ENCODE results near the gene CSNK2A3.
"Not testable (repeated sequence)": the region's sequence is repeated elsewhere in the genome, so short reads cannot be mapped to it uniquely, and the experiment has no call there.

The CSNK2A3 gene

DNA sequence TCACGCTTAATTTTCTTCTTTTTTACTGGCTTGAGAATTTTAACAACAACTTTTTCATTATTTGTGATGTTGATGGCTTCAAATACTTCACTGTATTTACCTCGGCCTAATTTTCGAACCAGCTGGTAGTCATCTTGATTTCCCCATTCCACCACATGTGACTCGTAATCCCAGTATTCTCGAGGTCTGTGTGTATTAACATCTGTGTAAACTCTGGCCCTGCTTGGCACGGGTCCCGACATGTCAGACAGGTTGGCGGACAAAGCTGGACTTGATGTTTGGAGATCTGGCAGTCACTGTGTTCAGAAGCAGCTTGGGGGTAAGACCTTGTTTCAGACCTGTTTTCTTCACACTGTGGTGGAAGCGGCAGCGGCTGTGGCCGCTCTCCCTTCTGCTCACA lies at the start of gene CSNK2A3:
TSS of gene CSNK2A3 (minus strand) at position 373 of the 400 bp plus-strand sequence. CDS start at position 242, 131 bp downstream.
- DNase-seq, result not testable (repeated sequence)

DNA sequence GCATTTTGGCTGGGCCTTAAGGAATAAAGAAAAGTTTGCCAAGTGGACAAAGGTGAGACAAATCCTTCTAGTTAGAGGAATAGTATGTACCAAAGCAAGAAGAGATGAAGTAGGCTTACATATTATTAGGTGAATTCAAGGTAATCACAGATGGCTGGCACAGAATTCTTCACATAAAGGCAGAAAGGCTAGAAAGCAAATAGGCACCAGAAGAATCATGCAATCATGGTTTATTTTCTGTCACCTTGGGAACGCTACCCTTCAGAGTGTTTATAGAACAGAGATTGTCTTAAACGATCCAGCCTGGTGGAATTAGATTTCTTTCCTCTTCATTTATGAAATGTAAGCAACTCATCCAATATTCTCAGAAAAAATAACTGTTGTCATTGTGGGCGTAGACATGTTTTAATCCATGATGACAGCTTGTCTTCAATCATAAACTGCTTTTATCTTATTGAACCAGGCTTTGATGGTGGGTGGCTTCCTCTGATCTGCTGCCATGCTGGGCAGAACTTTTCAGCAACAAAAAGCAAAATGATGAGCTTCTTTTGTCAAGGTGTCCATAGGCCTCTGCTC lies 49.0 kb upstream of the CSNK2A3 start:
- DNase-seq, result no peak

DNA sequence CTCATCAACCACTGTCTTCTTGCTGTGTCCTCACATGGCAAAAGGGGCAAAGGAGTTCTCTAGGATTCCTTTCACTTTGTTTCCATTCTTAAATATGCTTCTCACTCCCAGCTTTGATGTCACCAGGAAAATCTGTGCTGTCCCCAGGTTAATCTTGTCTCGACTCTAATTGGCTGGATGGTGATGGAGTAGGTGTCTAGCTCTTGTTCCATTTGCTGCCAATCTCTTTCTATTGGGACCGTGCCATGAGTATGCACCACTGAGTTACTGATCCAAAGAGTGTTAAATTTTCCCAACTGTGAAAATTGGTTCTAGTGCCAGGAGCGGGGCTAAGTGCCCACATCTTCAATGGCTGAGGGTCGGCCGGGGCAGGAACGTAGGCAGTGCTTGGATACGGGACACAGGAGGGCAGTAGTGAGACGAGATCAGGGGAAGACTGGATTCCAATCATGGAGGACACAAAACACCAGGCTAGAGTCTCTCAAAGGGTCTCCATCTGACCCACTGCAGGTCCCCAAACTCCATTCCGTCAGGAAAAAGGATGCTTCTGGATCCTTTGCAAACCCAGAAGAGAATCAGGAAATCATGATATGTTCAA lies 47.7 kb upstream of the CSNK2A3 start:
- DNase-seq, result no peak

DNA sequence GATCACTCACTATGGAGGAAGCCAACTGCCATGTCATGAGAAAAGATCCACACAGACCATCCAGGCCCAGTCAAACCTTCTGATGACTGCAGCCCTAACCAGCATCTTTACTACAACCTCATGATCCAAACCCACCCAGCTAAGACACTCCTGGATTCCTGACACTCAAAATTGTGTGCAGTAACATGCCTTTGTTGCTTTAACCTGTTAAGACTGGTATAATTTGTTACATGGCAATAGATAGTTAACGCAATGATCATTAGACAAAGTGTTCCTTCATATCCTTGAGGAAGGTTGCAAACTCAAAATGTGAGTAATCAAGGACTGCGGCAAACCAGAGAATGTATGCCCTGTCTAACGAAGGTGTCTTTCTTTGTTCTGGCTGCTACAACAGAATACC lies 47.1 kb upstream of the CSNK2A3 start:
- no peak for DNase-seq

DNA sequence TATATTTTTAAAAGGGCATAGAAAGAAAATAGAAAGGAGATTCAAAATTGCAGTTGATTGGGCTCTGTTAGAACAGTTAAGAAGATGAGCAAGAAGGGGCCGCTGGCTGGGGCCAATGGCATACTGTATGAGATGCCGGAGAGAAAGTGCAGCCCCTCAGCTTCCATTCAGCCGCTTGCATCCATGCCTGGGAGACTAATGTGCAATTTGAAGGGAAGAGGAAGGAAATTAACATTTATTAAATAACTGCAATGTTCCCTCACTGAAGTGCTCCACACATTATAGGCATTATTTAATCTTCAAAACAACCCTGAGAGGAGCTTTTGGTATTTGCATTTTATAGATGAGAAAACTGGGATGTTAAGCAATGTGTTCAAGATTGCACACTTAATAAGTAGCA lies 44.7 kb upstream of the CSNK2A3 start:
- no peak for DNase-seq

DNA sequence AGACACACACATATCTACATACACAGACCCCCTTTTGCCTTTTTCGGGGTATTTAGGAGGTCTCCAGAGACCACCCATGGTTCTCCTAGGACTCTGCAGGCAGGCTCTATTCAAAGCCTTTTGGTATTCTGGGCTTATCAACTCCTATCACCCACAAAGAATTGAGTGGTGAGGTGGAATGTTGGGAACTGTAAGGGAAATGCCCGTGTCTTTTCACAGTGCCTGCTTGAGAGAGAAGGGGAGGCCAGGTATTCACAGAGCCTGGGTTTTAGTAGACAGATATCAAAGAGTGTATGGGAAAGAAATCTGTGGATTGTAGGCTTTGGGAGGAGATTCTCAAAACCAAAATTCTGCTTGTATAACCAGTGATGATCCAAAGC lies 44.0 kb upstream of the CSNK2A3 start:
- no peak for DNase-seq

DNA sequence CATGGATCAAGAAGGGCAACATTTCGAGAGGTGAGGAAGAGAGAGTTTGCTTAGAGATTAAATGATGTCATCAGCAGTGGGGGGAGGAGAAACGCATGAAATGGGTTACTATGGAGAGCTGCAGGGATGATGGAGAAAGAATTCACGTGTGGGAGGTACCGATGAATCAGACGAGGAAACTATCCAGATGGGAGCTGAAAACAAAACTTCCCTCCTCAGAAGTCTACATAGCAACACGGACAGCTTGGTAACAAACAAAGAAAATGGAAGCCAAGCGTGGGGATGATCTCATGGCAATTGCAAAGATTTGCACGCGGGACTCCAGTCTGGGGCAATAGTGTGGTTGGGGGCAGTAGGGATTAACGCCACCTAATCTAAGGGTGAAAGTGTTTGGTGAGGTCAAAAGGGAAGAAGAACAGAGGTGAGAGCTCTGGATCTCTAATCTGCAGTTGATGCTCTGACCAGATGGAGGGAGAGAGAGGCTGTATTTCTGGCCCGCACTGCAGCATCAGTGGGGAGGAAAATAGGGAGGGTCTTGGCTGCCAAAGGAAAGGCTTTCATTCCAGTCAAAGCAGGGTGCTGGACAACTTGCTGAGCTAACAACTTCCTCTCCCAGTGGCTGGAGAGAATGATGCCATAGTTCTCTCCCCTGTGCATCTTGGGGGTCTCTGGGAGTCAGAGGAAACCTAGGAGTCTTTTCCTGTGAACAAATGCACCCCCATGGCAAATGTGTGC lies 43.4 kb upstream of the CSNK2A3 start:
- no peak for DNase-seq

DNA sequence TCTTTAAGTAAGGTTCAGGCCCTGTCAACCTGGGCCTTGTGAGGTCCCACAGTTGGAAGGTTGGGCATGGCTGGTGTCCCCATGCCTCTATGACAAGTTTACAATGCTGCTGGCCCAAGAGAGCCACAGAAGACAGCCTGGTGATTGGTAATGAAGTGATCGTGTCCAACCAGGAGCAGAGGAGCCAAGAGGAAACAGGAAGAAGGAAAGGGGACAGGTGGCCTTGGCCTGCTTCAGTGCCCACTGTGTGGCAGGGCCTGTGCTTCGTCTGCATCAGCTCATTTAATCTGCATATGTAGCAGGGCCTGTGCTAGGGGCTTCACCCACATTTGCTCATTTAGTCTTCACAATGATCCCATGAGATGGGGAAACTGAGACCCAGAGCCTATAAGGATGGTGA lies 42.1 kb upstream of the CSNK2A3 start:
- DNase-seq, result no peak

DNA sequence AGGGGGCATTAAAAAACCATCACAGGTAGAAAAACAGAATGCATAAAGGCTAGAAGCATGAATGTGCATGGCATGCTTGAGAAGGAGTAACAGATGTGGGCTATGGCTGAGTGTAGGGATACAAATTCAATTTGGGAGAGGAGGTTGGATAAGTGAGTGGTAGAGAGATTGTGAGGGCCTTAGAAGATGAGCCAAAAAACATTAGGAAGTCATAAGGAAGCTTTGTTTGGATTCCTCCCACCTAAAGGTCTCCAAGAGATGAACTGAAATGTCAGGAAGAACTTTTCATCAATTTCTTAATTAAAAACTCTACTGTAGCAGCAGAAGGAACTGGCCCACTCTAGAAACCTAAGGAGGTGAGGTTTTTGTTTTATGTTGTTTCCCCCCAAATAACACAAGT lies 41.2 kb upstream of the CSNK2A3 start:
- no peak for DNase-seq

DNA sequence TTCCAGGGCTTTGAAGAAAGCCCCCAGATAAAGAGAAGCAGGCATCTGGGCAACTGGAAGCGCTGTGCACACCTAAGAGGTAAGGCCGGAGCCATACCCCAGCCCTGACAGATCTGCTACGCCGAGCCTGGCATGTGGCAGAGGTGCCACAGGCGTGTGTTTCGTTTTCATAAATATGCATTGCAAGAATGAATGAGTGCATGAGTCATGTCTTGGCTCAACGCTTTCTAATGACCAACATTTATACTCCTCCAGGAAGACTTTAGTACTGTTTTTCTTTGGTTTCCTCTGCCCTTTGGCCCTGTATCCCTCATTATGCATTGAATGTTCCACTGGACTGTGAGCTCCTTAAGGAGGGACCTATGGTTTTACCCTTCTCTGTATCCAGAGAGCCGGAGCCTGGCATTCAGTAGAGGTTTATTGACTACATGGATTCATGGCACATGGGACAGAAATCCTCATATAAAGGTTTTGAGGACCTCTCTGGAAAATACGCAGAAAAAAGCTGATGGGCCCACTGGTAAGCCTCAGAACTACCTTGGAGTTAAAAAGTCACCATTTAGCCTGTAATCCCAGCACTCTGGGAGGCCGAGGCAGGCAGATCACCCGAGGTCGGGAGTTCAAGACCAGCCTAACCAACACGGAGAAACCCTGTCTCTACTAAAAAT lies 38.9 kb upstream of the CSNK2A3 start:
- DNase-seq, result no peak

DNA sequence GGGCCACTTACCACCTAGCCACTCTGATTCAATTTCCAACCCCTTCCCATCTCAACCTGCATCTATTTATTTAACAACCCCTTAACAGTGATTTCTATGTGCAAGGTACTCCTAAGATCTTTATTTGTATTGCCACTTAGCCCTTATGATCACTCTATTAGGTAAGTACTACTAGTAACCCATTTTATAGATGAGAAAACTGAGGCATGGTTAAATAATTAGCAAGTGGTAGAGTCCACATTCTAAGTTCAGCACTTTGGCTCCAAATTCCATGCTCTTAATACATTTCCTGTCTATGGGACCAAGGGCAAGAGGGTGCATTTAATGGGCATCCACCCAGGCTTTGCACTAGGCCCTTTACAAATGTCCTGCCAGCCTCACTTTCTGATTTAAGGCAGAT lies 38.1 kb upstream of the CSNK2A3 start:
- peak in 1 of 3 experiments; percentile 22 for DNase-seq

DNA sequence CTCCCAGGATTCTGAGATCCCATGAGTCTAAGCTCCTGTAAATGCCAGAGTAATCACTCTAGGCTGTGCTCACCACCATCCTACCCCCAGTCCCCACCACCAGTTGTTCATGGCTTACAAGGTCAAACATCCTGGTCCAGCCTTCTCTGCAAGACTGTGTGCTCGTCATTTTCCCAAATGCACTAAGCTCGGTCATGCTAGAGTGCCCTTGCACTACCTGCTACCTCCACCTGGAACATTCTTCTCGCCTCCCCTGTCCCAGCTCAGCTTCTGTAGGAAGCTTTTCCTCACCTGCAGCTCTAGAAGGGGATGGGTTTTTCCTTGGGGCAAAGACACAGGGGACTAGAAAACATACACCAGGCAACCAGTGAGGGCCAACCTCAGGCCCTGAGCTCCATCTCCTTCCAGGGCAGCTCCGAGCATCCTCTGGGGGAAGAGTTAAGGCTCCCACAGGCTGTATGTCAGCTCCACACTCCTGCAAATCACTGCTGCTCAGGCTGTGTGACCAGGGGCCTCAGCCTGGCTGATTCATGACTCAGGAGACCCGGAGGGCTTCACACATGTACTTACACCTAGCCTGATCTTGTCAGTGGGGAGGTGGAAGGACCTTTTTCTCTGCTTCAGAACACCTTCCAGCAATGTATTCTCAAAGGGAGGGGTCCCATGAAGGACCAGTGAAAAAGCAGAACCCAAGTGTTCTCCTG lies 37.2 kb upstream of the CSNK2A3 start:
- no peak for DNase-seq

DNA sequence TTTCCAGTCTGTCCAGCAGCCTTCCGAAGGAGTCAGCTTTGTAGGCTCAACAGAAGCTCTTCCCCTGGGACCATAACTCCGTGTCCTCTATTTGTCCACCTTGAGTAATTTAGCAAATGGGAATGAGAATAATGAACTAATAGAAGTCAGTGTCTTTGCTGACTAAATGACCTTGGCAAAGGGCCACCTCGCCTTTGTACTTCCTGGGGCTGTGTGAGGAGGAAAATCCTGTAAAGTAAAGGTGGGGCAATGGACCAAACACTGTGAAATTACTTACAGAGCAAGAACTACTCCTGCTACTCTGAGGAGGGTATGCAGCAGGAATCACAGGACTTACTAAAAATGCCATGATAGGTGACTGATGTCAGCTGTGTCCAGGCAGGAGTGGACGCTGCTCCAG lies 36.2 kb upstream of the CSNK2A3 start:
- DNase-seq, result no peak

DNA sequence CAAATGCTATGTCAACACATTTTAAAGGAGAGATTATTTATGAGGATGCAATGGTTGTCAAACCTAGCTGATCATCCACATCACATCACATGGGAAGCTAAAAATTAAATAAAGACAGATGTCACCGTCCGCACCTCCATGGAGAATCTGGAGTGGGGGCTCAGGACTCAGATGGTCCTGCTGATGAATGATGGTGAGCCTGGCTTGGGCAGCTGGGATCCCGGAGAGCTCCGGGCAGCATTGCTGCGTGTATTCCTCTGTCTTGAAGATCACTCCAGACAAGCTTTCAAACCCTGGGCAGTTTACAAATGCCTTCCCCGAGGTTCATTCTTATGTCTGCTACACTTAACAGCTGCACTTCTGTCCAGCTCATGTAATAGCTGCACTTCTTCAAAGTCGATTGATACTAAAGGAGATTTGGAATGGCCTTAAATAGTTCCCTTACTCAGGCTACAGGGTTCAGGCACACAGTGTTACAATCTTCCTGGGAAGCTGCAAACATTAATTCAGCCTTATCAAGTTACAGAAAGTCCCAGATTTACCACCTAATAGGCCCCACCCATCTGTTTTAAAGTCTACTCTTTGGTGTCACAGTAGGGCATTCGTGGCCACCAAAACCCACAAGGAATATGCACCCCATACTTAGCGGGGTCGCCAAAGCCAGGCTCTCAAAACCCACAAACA lies 34.7 kb upstream of the CSNK2A3 start:
- DNase-seq, result no peak

DNA sequence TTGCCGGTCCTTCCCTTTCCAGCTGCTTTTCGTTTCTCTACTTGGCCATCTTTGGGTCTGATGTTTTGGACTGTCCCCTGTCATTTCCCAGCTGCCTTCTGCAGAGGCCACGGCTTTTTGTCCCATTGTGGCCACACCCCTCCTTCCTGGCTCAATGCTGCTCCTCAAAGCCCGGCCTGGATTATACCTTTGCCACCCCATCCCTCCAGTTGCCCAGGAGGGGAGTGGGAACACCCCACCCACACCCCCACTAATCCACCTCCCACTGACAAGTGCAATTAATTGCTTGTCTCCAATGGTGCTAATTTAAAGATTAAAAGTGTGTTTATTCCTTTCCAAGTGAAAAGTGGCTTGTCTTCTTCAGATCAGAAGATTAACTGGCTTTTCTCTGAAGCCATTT lies 34.2 kb upstream of the CSNK2A3 start:
- DNase-seq, result peak in 2 of 3 experiments; percentile 23 to 48

DNA sequence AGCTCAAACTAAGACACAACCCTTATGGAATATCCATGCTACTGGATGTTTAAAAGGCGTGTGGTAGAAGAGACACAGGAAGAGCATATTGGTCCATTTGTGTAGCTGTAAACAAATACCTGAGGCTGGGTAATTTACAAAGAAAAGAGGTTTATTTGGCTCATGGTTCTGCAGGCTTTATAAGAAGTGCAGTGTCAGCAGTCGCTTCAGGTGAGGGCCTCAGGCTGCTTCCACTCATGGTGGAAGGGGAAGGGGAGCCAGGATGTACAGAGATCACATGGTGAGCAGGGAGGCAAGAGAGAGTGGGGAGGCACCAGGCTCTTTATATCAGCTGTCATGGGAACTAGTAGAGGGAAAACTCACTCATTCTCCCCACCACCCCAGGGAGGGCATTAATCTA lies 31.8 kb upstream of the CSNK2A3 start:
- DNase-seq, result no peak

DNA sequence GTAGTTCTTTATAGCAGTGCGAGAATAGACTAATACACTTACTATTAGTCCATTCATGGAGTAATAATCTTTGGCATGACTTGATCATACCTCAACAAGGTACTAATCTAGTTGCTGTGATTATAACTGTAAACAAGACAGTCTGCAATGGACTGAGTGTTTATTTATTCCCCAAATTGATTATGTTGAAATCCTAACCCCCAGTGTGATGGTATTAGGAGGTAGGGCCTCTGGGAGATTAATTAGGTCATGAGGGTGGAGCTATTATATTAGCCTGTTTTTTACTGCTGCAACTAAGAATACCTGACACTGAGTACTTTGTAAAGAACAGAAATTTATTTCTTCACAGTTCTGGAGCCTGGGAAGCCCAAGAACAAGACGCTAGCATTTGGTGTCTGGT lies 30.9 kb upstream of the CSNK2A3 start:
- no peak for DNase-seq

DNA sequence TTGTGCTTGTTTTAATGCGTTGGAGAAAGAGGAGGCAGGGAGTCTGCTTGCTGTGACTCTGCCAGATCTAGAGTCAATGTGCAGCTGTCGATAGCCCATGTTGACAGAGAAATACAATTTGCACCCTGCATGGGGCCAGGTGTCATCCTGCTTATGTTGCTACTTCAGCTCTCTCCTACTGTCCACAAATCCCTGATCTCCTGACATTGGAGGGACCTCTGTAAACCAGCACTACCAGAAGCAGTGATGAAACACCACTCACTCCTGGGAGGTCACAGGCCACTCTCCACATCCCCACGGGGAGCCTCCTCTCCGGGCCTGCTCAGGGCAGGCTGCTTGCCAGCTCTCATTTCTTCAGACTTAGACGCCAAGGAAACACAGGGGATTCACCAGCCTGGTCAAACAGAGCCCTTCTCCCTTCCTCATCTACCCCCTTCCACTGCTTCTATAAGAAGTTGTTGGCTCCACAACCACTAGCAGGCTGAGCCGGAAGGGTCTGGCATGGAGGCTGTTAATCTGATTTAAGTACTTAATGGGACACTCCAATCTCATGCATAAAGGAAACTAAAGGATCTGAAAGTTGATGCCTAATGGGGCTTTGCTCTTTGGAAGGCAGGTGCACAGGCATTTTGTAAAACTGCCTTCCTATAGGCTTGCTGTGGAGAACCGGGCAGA lies 29.9 kb upstream of the CSNK2A3 start:
- peak; percentile 27 to 94 (median 63) for DNase-seq

DNA sequence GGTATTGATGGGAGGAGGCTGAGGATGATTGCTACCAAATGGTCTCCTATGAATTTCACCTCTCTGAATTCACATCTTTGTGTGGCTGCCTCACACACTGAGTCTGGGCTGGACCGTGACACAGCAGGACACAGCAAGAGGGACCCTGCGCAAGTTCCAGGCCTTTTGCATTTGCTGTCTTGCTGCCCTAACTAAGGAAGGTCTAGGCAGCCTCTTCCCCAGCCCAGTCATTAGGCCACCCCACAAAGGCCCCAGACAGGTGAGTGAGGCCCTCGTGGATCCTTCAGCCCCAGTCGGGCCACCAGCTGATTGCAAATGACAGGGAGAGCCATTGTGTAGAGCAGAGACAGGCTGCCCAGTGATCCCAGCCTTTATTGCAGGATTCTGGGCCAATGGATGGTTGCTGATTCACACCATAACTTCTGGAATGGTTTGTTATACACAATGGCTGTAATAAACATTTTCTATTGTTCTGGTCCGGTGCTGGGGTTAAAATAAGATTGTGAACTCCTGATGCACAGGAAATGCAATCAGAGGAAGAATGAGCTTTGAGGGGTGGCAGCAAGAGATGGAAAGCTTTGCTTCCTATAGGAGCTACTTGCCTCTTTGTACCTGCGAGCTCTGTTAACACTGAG lies 28.5 kb upstream of the CSNK2A3 start:
- no peak for DNase-seq

DNA sequence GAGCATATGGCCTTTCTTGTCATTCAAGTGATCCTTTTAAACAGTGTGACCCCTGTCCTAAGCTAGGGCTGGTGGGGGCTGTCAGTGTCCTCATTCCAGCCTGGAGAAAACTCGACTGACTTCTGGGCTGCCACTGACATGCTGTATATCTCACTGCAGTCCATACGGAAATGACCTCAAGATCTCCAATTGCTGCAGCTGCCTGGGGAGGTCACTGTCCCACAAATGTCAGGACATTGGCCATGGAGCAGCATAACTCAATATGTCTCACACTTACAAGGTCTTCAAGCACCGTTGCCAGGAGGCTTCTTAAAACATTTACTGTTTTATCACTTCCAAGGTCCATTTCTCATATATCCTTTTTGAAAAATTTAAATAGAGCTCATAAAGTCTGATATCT lies 27.8 kb upstream of the CSNK2A3 start:
- no peak for DNase-seq

DNA sequence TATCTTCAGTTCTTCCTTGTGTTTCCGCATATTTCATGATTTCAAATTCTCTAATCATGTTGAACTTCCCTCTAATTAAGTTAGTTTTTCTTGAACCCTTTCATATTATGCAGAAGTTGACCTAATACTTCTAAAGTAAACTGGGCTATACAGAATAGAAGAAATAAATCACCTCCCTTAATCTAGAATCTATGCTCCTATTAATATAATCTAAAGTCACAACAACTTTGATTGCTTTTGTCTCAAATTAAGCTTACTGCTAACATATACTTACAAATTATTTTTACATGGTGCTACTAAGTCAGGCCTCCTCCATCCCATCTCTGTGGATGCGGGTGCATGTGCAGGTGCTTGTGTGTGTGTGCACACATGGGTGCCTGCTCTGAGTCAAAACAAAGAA lies 27.3 kb upstream of the CSNK2A3 start:
- no peak for DNase-seq

DNA sequence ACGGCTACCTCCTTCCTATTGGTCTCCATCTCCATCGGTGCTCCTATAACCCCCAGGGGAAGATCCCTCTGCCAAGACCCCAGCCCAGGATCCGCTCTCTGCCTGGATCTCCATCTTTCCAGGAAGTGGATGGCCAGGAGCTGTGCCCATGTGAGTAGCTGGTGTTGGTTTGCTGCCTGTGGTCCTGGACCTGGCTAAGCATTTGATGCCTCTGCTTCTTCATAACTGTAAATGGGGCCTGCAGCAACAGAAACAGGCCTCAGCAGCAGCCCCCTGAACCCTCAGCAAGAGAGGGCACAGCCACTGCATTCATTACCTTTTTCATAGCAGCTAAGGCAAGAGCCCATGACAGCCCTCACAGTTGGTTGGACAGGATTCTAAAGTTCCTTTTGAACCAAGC lies 26.6 kb upstream of the CSNK2A3 start:
- DNase-seq, result no peak
